NT2/D1 (cell line): ENCODE measurements around the gene MRPL37.

ENCODE experiments used
- DNase-seq: peaks from one replicate; pipeline ENCODE4 v3.0.0-alpha.2; 2011; ENCODE audit warnings: low read depth, low spot score
- H3K27me3 ChIP-seq: 2 replicates; pipeline ENCODE4 v1.6.0; 2011; ENCODE audit warnings: mild to moderate bottlenecking; ENCODE audit not compliant: insufficient read length, insufficient read depth
- H3K36me3 ChIP-seq: 2 replicates; pipeline ENCODE4 v1.6.1; 2011; ENCODE audit warnings: mild to moderate bottlenecking, low read length, mixed read lengths; ENCODE audit not compliant: insufficient read depth, insufficient read length
- H3K4me1 ChIP-seq: 2 replicates; pipeline ENCODE4 v1.5.1; 2011; ENCODE audit not compliant: insufficient read depth, insufficient read length
- H3K4me3 ChIP-seq: 2 replicates; pipeline ENCODE4 v1.5.1; 2011; ENCODE audit warnings: low read depth; ENCODE audit not compliant: insufficient read length
- H3K9ac ChIP-seq: 2 replicates; pipeline ENCODE4 v1.6.0; 2011; ENCODE audit warnings: low read depth; ENCODE audit not compliant: insufficient read length
- H3K9me3 ChIP-seq: 2 replicates; pipeline ENCODE4 v1.5.1; 2011; ENCODE audit warnings: mild to moderate bottlenecking, low read length; ENCODE audit not compliant: insufficient read depth
- SUZ12 ChIP-seq: IDR thresholded peaks from 2 replicates; pipeline ENCODE4 v1.6.1; 2011; ENCODE audit not compliant: insufficient read length, insufficient read depth; ENCODE audit errors: extremely low read depth
- YY1 ChIP-seq: IDR thresholded peaks from 2 replicates; pipeline ENCODE4 v1.6.1; 2011; ENCODE audit not compliant: insufficient read length, insufficient read depth
- ZNF274 ChIP-seq: IDR thresholded peaks from 2 replicates; pipeline ENCODE4 v1.6.1; 2011; ENCODE audit warnings: mild to moderate bottlenecking, low read depth, low read length

The MRPL37 gene

DNA sequence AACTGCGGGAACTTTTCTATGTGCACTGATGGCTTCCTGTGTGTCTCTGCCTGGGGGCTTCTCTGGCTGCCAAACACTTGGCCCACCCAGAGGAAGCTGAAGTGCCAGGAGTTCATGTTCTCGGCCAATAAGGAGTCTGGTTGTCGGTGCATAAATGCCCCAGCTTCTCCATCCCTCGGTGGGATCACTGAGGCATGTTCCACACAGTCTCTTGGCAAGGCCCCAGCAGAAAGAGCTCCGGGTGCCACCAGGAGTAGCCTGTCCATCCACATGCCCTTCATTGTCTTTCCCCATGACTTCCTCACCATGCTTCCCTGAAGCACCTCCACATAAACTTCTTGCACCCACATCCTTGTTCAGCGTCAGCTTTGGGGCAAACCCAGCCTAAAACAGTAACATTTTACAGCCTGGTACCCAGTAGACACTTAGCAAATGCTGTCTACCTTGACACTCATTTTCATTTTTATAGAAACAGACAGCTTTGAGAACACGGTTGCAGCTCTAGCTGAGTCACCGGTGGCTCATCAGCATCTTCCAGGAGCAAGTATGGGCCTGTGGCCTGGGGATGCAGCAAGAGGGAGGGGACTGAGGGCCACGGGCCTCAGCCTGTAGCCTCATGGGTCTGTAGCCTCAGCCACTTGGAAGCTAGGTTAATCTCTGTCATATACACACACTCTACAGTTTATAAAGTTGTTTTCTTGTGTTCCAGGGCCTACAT, 32.4 kb upstream of the MRPL37 start:
- DNase-seq = no peak
- Histone ChIP-seq H3K9me3 (no peaks in the 10 kb centered on the region), H3K4me1 (peaks cover 18% of the 10 kb centered on the region), H3K4me3 (no peak overlapping the region), H3K27me3 (no peaks in the 10 kb centered on the region), H3K9ac (no peak overlapping the region), H3K36me3 (no peaks in the 10 kb centered on the region)
- no peak for TF ChIP-seq ZNF274
- no peak for TF ChIP-seq SUZ12
- TF ChIP-seq YY1 = no peak

DNA sequence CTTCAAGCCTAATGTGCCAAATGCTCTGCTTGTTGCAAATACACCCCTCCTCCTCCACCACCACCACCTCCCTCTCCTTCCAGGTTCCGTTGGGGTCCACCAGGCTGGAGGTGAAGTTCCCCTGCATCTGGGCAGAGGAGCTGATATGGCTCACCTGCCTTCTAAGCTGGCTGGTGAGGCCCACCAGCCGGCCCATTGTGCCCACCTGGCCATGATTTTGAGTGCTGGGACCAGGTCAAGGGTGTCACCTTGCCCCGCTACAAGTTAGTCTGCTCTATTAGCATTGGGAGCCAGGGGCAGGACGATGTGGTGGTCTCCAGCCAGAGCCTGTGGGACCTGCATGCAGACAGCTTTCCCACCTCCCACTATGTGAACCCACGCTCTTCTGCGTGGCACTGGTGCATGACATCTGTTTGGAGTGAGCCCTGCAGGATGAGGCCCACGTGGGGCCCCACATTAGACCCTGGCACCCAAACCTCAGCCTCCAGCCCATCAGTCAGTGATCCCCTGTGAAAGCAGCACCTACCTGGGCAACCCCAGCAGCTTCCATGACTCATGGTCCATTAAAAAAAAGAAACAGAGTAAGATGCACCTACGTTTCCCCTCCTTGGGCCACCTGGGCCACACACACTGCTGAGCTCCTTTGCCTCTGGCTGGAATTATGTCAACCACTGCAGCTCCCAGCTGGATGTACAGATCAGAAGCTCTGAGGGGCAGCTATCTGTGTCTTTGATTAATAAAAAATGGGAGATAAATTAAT, 31.6 kb upstream of the MRPL37 start:
- Histone ChIP-seq H3K9ac (no peak overlapping the region), H3K4me3 (no peak overlapping the region), H3K27me3 (no peaks in the 10 kb centered on the region), H3K4me1 (peaks cover 13% of the 10 kb centered on the region), H3K36me3 (no peaks in the 10 kb centered on the region), H3K9me3 (no peaks in the 10 kb centered on the region)
- no peak for DNase-seq
- TF ChIP-seq YY1 = no peak

DNA sequence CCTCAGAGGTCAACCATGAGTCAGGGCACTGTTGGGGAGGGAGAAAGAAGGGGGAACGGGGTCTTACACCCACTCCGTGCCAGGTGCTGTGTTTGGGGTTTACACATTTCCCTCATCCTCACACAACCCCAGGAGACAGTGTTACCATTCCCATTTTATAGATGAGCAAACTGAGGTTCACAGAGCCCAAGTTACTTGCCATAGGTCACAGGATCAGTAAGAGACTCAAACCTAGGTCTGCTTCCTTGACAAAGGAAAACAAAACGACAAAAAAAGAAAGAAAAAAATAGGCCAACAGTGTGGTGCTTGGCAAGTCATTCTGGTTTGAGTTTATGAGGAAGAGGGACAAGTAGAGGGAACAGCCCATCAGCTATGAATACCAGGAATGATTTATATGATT, 30.9 kb upstream of the MRPL37 start:
- H3K4me3 ChIP-seq = no peak overlapping the region
- no peak for TF ChIP-seq SUZ12
- TF ChIP-seq ZNF274 = no peak
- no peak for TF ChIP-seq YY1
- H3K9ac ChIP-seq = no peak overlapping the region
- peaks cover 9% of the 10 kb centered on the region for H3K4me1 ChIP-seq
- DNase-seq = no peak
- no peaks in the 10 kb centered on the region for H3K27me3 ChIP-seq
- peaks cover 5% of the 10 kb centered on the region for H3K36me3 ChIP-seq
- H3K9me3 ChIP-seq = no peaks in the 10 kb centered on the region

DNA sequence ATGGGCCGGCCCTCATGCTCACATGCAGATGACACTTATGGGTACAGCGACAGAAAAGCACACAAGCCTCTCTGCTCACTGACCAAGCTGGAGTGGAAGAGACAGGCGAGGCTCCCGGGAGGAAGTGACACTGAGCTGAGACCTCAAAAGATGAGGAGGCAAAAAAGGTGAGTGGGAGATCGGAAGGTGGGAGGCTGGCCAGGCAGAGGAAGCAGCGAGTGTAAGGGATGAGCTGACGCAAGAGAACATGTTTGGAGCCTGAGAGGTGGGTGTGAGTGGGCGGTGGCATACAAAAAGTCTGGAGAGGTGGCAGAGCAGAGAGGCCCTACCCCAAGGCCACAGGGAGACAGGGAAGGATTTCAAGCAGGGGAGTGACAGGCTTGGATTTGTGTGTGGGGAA, 29.0 kb upstream of the MRPL37 start:
- Histone ChIP-seq H3K4me3 (no peak overlapping the region), H3K36me3 (peaks cover 14% of the 10 kb centered on the region)
- TF ChIP-seq SUZ12 = no peak
- no peak for TF ChIP-seq ZNF274
- no peak for TF ChIP-seq YY1

DNA sequence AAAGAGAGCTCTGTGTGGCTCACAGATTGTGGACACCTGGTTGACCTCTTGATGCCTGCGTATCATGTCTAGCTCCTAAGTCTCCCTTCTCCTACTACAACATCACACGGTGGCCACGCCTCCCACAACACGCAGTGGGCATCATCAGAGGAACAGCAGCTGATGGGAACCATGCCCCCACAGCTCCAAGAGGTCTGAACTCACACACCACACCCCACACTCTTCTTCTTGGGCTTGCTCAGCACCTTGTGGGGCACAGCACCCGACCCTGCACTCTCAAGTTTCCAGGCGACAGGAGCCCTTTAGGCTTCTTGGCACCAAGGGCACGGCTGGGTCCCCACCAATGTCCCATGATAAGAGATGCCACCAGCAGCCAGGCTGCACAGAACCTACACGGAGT, 28.4 kb upstream of the MRPL37 start:
- H3K9ac ChIP-seq = no peak overlapping the region
- H3K9me3 ChIP-seq = no peaks in the 10 kb centered on the region
- no peak for TF ChIP-seq ZNF274
- no peak for TF ChIP-seq YY1
- TF ChIP-seq SUZ12 = no peak
- H3K36me3 ChIP-seq = peaks cover 14% of the 10 kb centered on the region
- no peaks in the 10 kb centered on the region for H3K27me3 ChIP-seq
- peaks cover 7% of the 10 kb centered on the region for H3K4me1 ChIP-seq
- no peak overlapping the region for H3K4me3 ChIP-seq
- DNase-seq = no peak

More for the DNA sequence above, 29.0 kb upstream of the MRPL37 start:
- Histone ChIP-seq H3K9ac (no peak overlapping the region), H3K9me3 (no peaks in the 10 kb centered on the region), H3K4me1 (peaks cover 7% of the 10 kb centered on the region), H3K27me3 (no peaks in the 10 kb centered on the region)
- no peak for DNase-seq

DNA sequence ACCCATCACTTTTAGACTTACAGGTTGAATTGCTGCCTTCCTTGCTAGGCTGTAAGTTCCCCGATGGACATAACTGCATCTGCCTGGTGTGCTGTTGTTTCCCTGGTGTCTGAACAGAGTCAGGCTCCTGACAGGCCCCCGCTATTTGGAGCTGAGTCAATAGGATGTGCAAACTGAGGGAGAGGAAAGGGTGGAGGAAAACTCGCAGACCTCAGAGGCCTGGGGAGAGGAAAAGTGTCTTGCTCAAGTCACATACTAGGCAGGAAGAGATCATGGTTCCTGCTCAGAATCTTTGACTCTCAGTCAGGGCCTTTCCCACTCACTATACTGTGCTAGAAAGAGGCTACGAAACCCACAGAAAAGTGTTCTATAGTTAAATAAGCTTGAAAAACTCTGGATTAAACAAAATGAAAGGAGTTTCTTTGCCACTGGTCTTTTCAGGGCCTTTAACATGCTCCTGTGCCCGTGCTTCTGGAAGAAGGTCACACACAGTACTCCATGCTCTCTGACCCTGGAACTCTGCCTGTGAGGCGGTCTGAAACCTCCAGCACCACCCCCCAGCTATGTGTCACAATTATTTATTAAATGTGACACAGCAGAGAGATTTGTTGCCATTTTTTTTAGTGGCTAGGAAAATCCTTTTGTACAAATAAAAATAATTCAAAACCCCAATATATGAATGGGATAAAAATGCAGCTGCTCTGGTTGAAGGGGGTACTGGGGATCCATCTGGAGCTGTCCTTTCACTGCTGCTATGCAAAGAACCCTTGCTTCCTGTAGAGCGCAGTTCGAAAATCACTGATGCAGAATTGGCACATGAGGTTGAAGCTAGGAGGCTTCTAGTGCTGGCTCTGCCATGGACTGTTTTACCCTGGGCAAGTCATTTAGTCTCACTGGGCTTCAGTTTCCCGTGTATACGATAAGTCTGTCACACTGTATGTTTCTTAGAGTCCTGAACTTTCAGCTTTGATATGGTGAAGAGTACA, 27.1 kb upstream of the MRPL37 start:
- no peak for TF ChIP-seq SUZ12
- TF ChIP-seq ZNF274 = no peak
- TF ChIP-seq YY1 = no peak
- Histone ChIP-seq H3K9me3 (no peaks in the 10 kb centered on the region), H3K36me3 (peaks cover 19% of the 10 kb centered on the region), H3K4me1 (peaks cover 7% of the 10 kb centered on the region), H3K27me3 (no peaks in the 10 kb centered on the region), H3K9ac (no peak overlapping the region), H3K4me3 (no peak overlapping the region)
- DNase-seq = no peak

DNA sequence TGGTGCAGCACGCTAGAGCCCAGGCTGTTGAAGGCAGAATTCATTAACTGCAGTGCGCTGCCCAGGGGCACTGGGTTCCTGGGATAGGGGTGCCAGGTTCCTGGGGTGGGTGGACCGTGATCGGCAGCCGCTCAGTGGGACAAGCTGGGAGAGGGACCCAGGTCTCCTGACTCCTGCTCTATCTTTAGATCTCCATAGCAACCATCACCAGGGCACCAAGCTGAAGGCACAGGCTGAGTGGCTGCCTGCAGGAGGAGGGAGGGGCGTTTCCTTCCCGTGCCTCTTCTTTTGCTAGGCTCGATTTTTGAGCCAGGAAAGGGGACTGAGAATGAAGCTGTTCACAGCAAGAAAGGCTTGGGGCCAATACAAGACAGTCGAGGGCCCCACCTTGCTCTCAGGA, 26.3 kb upstream of the MRPL37 start:
- TF ChIP-seq ZNF274 (no peak), YY1 (no peak), SUZ12 (no peak)

More for the DNA sequence above, 26.3 kb upstream of the MRPL37 start:
- Histone ChIP-seq H3K4me3 (no peak overlapping the region), H3K9ac (no peak overlapping the region), H3K36me3 (peaks cover 26% of the 10 kb centered on the region), H3K27me3 (no peaks in the 10 kb centered on the region), H3K4me1 (peaks cover 7% of the 10 kb centered on the region), H3K9me3 (no peaks in the 10 kb centered on the region)
- no peak for DNase-seq
